Activated CD4-positive, alpha-beta memory T cell treated with anti-CD3 and anti-CD28 coated beads for 36 hours (primary cell): ENCODE data around the gene ACR. TPM values are rescaled to one million over a fixed set of nuclear protein-coding genes. Genes with fewer than 3 reads are reported as not detected.

Source experiments
- CTCF ChIA-PET: fragments of 350-600 bp; sonication (Branson Sonifier 250); formaldehyde crosslinking; loops from one replicate; lab custom pipeline; 2021; ENCODE audit warnings: antibody characterized with exemption, inconsistent platforms; lab: Charles Lee
- POLR2A ChIA-PET: fragments of 350-600 bp; sonication (Branson Sonifier 250); formaldehyde crosslinking; loops from one replicate; lab custom pipeline; 2021; ENCODE audit warnings: antibody characterized with exemption; lab: Charles Lee
- DNase-seq: peaks from one replicate; pipeline ENCODE4 v3.0.0-alpha.2; 2020
- H3K27ac Mint-ChIP-seq: one replicate; pipeline ENCODE4 v1.8.0; 2021; ENCODE audit warnings: mixed read lengths
- H3K27me3 Mint-ChIP-seq: one replicate; pipeline ENCODE4 v1.8.0; 2021; ENCODE audit warnings: mixed read lengths
- H3K36me3 Mint-ChIP-seq: one replicate; pipeline ENCODE4 v1.8.0; 2021; ENCODE audit warnings: mixed read lengths
- H3K4me1 Mint-ChIP-seq: one replicate; pipeline ENCODE4 v1.8.0; 2021; ENCODE audit warnings: low read depth, mixed read lengths
- H3K4me3 Mint-ChIP-seq: one replicate; pipeline ENCODE4 v1.8.0; 2021; ENCODE audit warnings: mild to moderate bottlenecking, mixed read lengths
- H3K9me3 Mint-ChIP-seq: one replicate; pipeline ENCODE4 v1.8.0; 2021; ENCODE audit warnings: mixed read lengths
- intact Hi-C: fragments of 100-400 bp; cut with micrococcal nuclease; formaldehyde crosslinking; loops from one replicate; pipeline ENCODE4 v1.15.1; 2023
- total RNA-seq, 2 experiments: library from RNA; stranded (reverse); gene quantifications; one replicate each; pipeline ENCODE4 v1.2.3, GENCODE V29; 2021

Gene ACR
- total RNA-seq, 2 experiments from 2014 or later, result not detected

- CTCF ChIA-PET, result no interaction called here
Observed at GRCh38 chr22:50714631-50715179, 23.3 kb upstream of the ACR start.

GRCh38 chr22:50715250-50715649, 22.8 kb upstream of the ACR start:
- POLR2A ChIA-PET, result no interaction called here
- CTCF ChIA-PET, result no interaction called here

More at GRCh38 chr22:50714631-50715179, 23.3 kb upstream of the ACR start:
- POLR2A ChIA-PET, result no interaction called here
- H3K27me3 Mint-ChIP-seq, result no peaks in the 10 kb centered on the region
- H3K9me3 Mint-ChIP-seq, result no peaks in the 10 kb centered on the region
- no peak overlapping the region for H3K27ac Mint-ChIP-seq
- no peaks in the 10 kb centered on the region for H3K36me3 Mint-ChIP-seq
- H3K4me1 Mint-ChIP-seq, result no peaks in the 10 kb centered on the region
- no peak overlapping the region for H3K4me3 Mint-ChIP-seq
- DNase-seq, result no peak
- intact Hi-C loops, result no loop called here

GRCh38 chr22:50715776-50716175, 22.2 kb upstream of the ACR start:
- Mint-ChIP-seq H3K27me3 (no peaks in the 10 kb centered on the region), H3K27ac (no peak overlapping the region), H3K4me1 (no peaks in the 10 kb centered on the region), H3K9me3 (no peaks in the 10 kb centered on the region), H3K36me3 (no peaks in the 10 kb centered on the region), H3K4me3 (no peak overlapping the region)
- ChIA-PET POLR2A (no interaction called here), CTCF (no interaction called here)
- no peak for DNase-seq
- intact Hi-C loops, result no loop called here

More at GRCh38 chr22:50715250-50715649, 22.8 kb upstream of the ACR start:
- H3K4me1 Mint-ChIP-seq, result no peaks in the 10 kb centered on the region
- no peak overlapping the region for H3K27ac Mint-ChIP-seq
- no peaks in the 10 kb centered on the region for H3K9me3 Mint-ChIP-seq
- DNase-seq, result no peak
- intact Hi-C loops, result no loop called here
- no peaks in the 10 kb centered on the region for H3K27me3 Mint-ChIP-seq
- H3K36me3 Mint-ChIP-seq, result no peaks in the 10 kb centered on the region
- H3K4me3 Mint-ChIP-seq, result no peak overlapping the region

- H3K4me1 Mint-ChIP-seq, result no peaks in the 10 kb centered on the region
- H3K4me3 Mint-ChIP-seq, result peak overlapping the region; percentile 1
- H3K36me3 Mint-ChIP-seq, result no peaks in the 10 kb centered on the region
- no peak overlapping the region for H3K27ac Mint-ChIP-seq
- no peak for DNase-seq
- ChIA-PET POLR2A (no interaction called here), CTCF (no interaction called here)
- H3K27me3 Mint-ChIP-seq, result no peaks in the 10 kb centered on the region
- intact Hi-C loops, result no loop called here
- no peaks in the 10 kb centered on the region for H3K9me3 Mint-ChIP-seq
Observed at GRCh38 chr22:50716290-50717024, 21.5 kb upstream of the ACR start.

- H3K36me3 Mint-ChIP-seq, result no peaks in the 10 kb centered on the region
- POLR2A ChIA-PET, result no interaction called here
- H3K9me3 Mint-ChIP-seq, result no peaks in the 10 kb centered on the region
- H3K4me3 Mint-ChIP-seq, result no peak overlapping the region
- H3K4me1 Mint-ChIP-seq, result no peaks in the 10 kb centered on the region
- CTCF ChIA-PET, result no interaction called here
- intact Hi-C loops, result no loop called here
- no peaks in the 10 kb centered on the region for H3K27me3 Mint-ChIP-seq
- no peak for DNase-seq
- H3K27ac Mint-ChIP-seq, result no peak overlapping the region
Observed at GRCh38 chr22:50717709-50718351, 20.2 kb upstream of the ACR start.

GRCh38 chr22:50718352-50718709, 19.7 kb upstream of the ACR start:
- H3K4me3 Mint-ChIP-seq, result no peak overlapping the region
- H3K9me3 Mint-ChIP-seq, result no peaks in the 10 kb centered on the region
- no peaks in the 10 kb centered on the region for H3K27me3 Mint-ChIP-seq
- H3K4me1 Mint-ChIP-seq, result no peaks in the 10 kb centered on the region
- DNase-seq, result no peak
- intact Hi-C loops, result no loop called here
- ChIA-PET POLR2A (no interaction called here), CTCF (no interaction called here)
- no peak overlapping the region for H3K27ac Mint-ChIP-seq
- no peaks in the 10 kb centered on the region for H3K36me3 Mint-ChIP-seq

GRCh38 chr22:50719814-50720300, 18.1 kb upstream of the ACR start:
- CTCF ChIA-PET, result no interaction called here

GRCh38 chr22:50720301-50721256, 17.4 kb upstream of the ACR start:
- POLR2A ChIA-PET, result no interaction called here
- Mint-ChIP-seq H3K4me1 (no peaks in the 10 kb centered on the region), H3K27ac (no peak overlapping the region), H3K4me3 (no peak overlapping the region), H3K36me3 (no peaks in the 10 kb centered on the region), H3K27me3 (no peaks in the 10 kb centered on the region), H3K9me3 (no peaks in the 10 kb centered on the region)
- intact Hi-C loops, result no loop called here
- DNase-seq, result no peak
- CTCF ChIA-PET, result no interaction called here

More at GRCh38 chr22:50719814-50720300, 18.1 kb upstream of the ACR start:
- H3K27me3 Mint-ChIP-seq, result no peaks in the 10 kb centered on the region
- DNase-seq, result no peak
- POLR2A ChIA-PET, result no interaction called here
- H3K4me1 Mint-ChIP-seq, result no peaks in the 10 kb centered on the region
- no peak overlapping the region for H3K27ac Mint-ChIP-seq
- H3K36me3 Mint-ChIP-seq, result no peaks in the 10 kb centered on the region
- H3K4me3 Mint-ChIP-seq, result no peak overlapping the region
- H3K9me3 Mint-ChIP-seq, result no peaks in the 10 kb centered on the region
- intact Hi-C loops, result no loop called here

- CTCF ChIA-PET, result no interaction called here
- DNase-seq, result no peak
- Mint-ChIP-seq H3K27ac (no peak overlapping the region), H3K27me3 (no peaks in the 10 kb centered on the region), H3K4me3 (no peak overlapping the region), H3K36me3 (no peaks in the 10 kb centered on the region), H3K9me3 (no peaks in the 10 kb centered on the region), H3K4me1 (no peaks in the 10 kb centered on the region)
- intact Hi-C loops, result no loop called here
- POLR2A ChIA-PET, result no interaction called here
Observed at GRCh38 chr22:50721257-50721844, 16.7 kb upstream of the ACR start.

GRCh38 chr22:50722048-50722701, 15.8 kb upstream of the ACR start:
- POLR2A ChIA-PET, result no interaction called here
- Mint-ChIP-seq H3K9me3 (no peaks in the 10 kb centered on the region), H3K27me3 (no peaks in the 10 kb centered on the region), H3K4me1 (no peaks in the 10 kb centered on the region), H3K27ac (no peak overlapping the region), H3K36me3 (no peaks in the 10 kb centered on the region), H3K4me3 (no peak overlapping the region)
- intact Hi-C loops, result no loop called here
- CTCF ChIA-PET, result no interaction called here
- no peak for DNase-seq

- CTCF ChIA-PET, result no interaction called here
Observed at GRCh38 chr22:50722716-50723428, 15.1 kb upstream of the ACR start.

More at GRCh38 chr22:50722716-50723428, 15.1 kb upstream of the ACR start:
- Mint-ChIP-seq H3K4me1 (no peaks in the 10 kb centered on the region), H3K27ac (no peak overlapping the region), H3K9me3 (no peaks in the 10 kb centered on the region), H3K4me3 (no peak overlapping the region), H3K36me3 (no peaks in the 10 kb centered on the region), H3K27me3 (peaks cover 2% of the 10 kb centered on the region)
- intact Hi-C loops, result no loop called here
- no peak for DNase-seq
- POLR2A ChIA-PET, result no interaction called here
